GM23338 (cell line): ENCODE measurements around the gene MLLT1. TPM values are rescaled to one million over a fixed set of nuclear protein-coding genes. Genes with fewer than 3 reads are reported as not detected.

ENCODE experiments used
- ATAC-seq: fragments of 200-7000 bp; cut with Tn5 transposase; 3 replicates; pipeline ENCODE4 v1.9.1; 2020
- DNase-seq: peaks from one replicate; pipeline ENCODE4 v3.0.0-alpha.2; 2015; ENCODE audit warnings: low spot score
- H2AFZ ChIP-seq: fragments of 200-600 bp; sonication (generic); 2 replicates; pipeline ENCODE4 v1.8.0; 2016; ENCODE audit warnings: antibody characterized with exemption, mild to moderate bottlenecking, moderate library complexity
- H3F3A ChIP-seq: fragments of 200-600 bp; sonication (generic); replicated peaks from 2 replicates; pipeline ENCODE4 v1.8.0; 2017; ENCODE audit warnings: antibody characterized with exemption, mixed run types, low read depth
- H3K27ac ChIP-seq: fragments of 200-600 bp; sonication (generic); 2 replicates; pipeline ENCODE4 v1.6.1; 2016; ENCODE audit warnings: low read depth
- H3K27me3 ChIP-seq: fragments of 200-600 bp; sonication (generic); 2 replicates; pipeline ENCODE4 v1.8.0; 2016; ENCODE audit warnings: mild to moderate bottlenecking, mixed run types, moderate library complexity; ENCODE audit not compliant: insufficient read depth
- H3K36me3 ChIP-seq: fragments of 200-600 bp; sonication (generic); 2 replicates; pipeline ENCODE4 v1.8.0; 2016; ENCODE audit warnings: mild to moderate bottlenecking; ENCODE audit not compliant: insufficient read depth
- H3K4me1 ChIP-seq: fragments of 200-600 bp; sonication (generic); 2 replicates; pipeline ENCODE4 v1.8.0; 2016; ENCODE audit warnings: mild to moderate bottlenecking, moderate library complexity; ENCODE audit not compliant: insufficient read depth
- H3K4me2 ChIP-seq: fragments of 200-600 bp; sonication (generic); 2 replicates; pipeline ENCODE4 v1.7.1; 2017; ENCODE audit warnings: mixed run types
- H3K4me3 ChIP-seq: fragments of 200-600 bp; sonication (generic); 2 replicates; pipeline ENCODE4 v1.6.1; 2016; ENCODE audit warnings: mixed run types
- H3K79me2 ChIP-seq: fragments of 200-600 bp; sonication (generic); replicated peaks from 2 replicates; pipeline ENCODE4 v1.8.0; 2017; ENCODE audit warnings: mild to moderate bottlenecking; ENCODE audit not compliant: insufficient read depth
- H3K9me2 ChIP-seq: fragments of 200-600 bp; sonication (generic); 2 replicates; pipeline ENCODE4 v1.8.0; 2017; ENCODE audit not compliant: insufficient read depth
- H4K20me1 ChIP-seq: fragments of 200-600 bp; sonication (generic); replicated peaks from 2 replicates; pipeline ENCODE4 v1.8.0; 2017; ENCODE audit warnings: mild to moderate bottlenecking; ENCODE audit not compliant: insufficient read depth
- H3K27ac Mint-ChIP-seq: 2 replicates; pipeline ENCODE4 v1.8.0; 2020; ENCODE audit warnings: inconsistent platforms, mild to moderate bottlenecking, moderate library complexity, mixed read lengths
- H3K27me3 Mint-ChIP-seq: 3 replicates; pipeline ENCODE4 v1.8.0; 2022; ENCODE audit warnings: low read depth, mild to moderate bottlenecking, moderate library complexity, mixed read lengths, inconsistent platforms; ENCODE audit not compliant: insufficient read depth, poor library complexity
- H3K36me3 Mint-ChIP-seq: 3 replicates; pipeline ENCODE4 v1.8.0; 2021; ENCODE audit warnings: low read depth, mild to moderate bottlenecking, inconsistent platforms, moderate library complexity, mixed read lengths
- H3K4me1 Mint-ChIP-seq: 3 replicates; pipeline ENCODE4 v1.8.0; 2020; ENCODE audit warnings: mild to moderate bottlenecking, inconsistent platforms, mixed read lengths
- H3K4me3 Mint-ChIP-seq: 3 replicates; pipeline ENCODE4 v1.8.0; 2021; ENCODE audit warnings: moderate library complexity, mild to moderate bottlenecking, inconsistent platforms, mixed read lengths
- H3K9me3 Mint-ChIP-seq: 3 replicates; pipeline ENCODE4 v1.8.0; 2020; ENCODE audit warnings: moderate library complexity, mild to moderate bottlenecking, inconsistent platforms, mixed read lengths
- CREB1 ChIP-seq: fragments of 250-450 bp; sonication (Bioruptor Pico); IDR thresholded peaks from 2 replicates; pipeline ENCODE4 v1.5.0; 2020; ENCODE audit warnings: low read depth, mild to moderate bottlenecking, moderate library complexity
- JUNB ChIP-seq: IDR thresholded peaks from one replicate; pipeline ENCODE4 v1.6.1; 2016; ENCODE audit warnings: antibody characterized with exemption; ENCODE audit not compliant: unreplicated experiment
- NANOG ChIP-seq: IDR thresholded peaks from 2 replicates; pipeline ENCODE4 v1.6.1; 2016; ENCODE audit warnings: antibody characterized with exemption, borderline replicate concordance
- REST ChIP-seq: IDR thresholded peaks from one replicate; pipeline ENCODE4 v1.6.1; 2018; ENCODE audit warnings: antibody characterized with exemption; ENCODE audit not compliant: unreplicated experiment
- STAT1 ChIP-seq: IDR thresholded peaks from one replicate; pipeline ENCODE4 v1.6.1; 2016; ENCODE audit warnings: antibody characterized with exemption; ENCODE audit not compliant: unreplicated experiment
- ZNF114 ChIP-seq: fragments of 250-450 bp; sonication (Bioruptor Pico); IDR thresholded peaks from 2 replicates; pipeline ENCODE4 v1.5.0; 2020; ENCODE audit warnings: mild to moderate bottlenecking, moderate library complexity
- ZNF331 ChIP-seq: fragments of 250-450 bp; sonication (Bioruptor Pico); IDR thresholded peaks from 2 replicates; pipeline ENCODE4 v1.5.0; 2020; ENCODE audit warnings: low read depth, mild to moderate bottlenecking, moderate library complexity
- ZNF462 ChIP-seq: fragments of 250-450 bp; sonication (Bioruptor Pico); IDR thresholded peaks from 2 replicates; pipeline ENCODE4 v1.5.0; 2020; ENCODE audit warnings: mild to moderate bottlenecking, moderate library complexity
- polyA plus RNA-seq: library from polyadenylated mRNA; unstranded; fragments of >200 nt; fragmentation: Nextera tagmentation; extraction: Ambion mirVana; gene quantifications from 2 replicates; pipeline ENCODE4 v1.2.1, GENCODE V29; 2016
- total RNA-seq: library from RNA; depleted of rRNA; stranded (reverse); fragments of >200 nt; shearing (Covaris generic); gene quantifications from 2 replicates; pipeline ENCODE4 v1.2.3, GENCODE V29; 2014

MLLT1 gene
- total and polyA plus RNA-seq, 2 experiments from 2014 or later = 17.8 to 23.4 TPM

- peaks cover 16% of the 10 kb centered on the region; the same call in 2 of the 3 replicates for H3K36me3 Mint-ChIP-seq
- H3K79me2 ChIP-seq = no peaks in the 10 kb centered on the region
- H3K4me1 Mint-ChIP-seq = no peaks in the 10 kb centered on the region
- DNase-seq = no peak
- no peak overlapping the region for H3K27ac ChIP-seq
- H3F3A ChIP-seq = no peaks in the 10 kb centered on the region
- H3K9me2 ChIP-seq = no peaks in the 10 kb centered on the region
- peaks cover 5% of the 10 kb centered on the region for H3K27me3 Mint-ChIP-seq
- H3K36me3 ChIP-seq = no peaks in the 10 kb centered on the region
- no peak for ATAC-seq
- no peak overlapping the region for H2AFZ ChIP-seq
- H3K4me2 ChIP-seq = no peak overlapping the region
- no peak overlapping the region for H3K4me3 ChIP-seq
- no peaks in the 10 kb centered on the region for H3K4me1 ChIP-seq
- no peaks in the 10 kb centered on the region for H3K27me3 ChIP-seq
- H4K20me1 ChIP-seq = no peaks in the 10 kb centered on the region
- TF ChIP-seq ZNF114 (CRISPR knock-in tag) (no peak), ZNF331 (no peak), STAT1 (no peak), NANOG (no peak), ZNF462 (CRISPR knock-in tag) (no peak), CREB1 (CRISPR knock-in tag) (no peak), JUNB (no peak), REST (no peak)
- H3K9me3 Mint-ChIP-seq = peaks cover 88% of the 10 kb centered on the region
- H3K4me3 Mint-ChIP-seq = no peak overlapping the region
- H3K27ac Mint-ChIP-seq = no peak overlapping the region
Measured at GRCh38 chr19:6313398-6313969, 33.7 kb upstream of the MLLT1 start.
